GM03348 (cell line): ENCODE measurements around the gene ATG4D.
A peak's percentile ranks its signal among the peaks of the same experiment; 100 is the strongest.
"Not testable (repeated sequence)": the region's sequence is repeated elsewhere in the genome, so short reads cannot be mapped to it uniquely, and the experiment has no call there.

Experiments used
- DNase-seq: peaks from one replicate; pipeline ENCODE4 v3.0.0; 2012; ENCODE audit warnings: low spot score

Gene ATG4D

DNA sequence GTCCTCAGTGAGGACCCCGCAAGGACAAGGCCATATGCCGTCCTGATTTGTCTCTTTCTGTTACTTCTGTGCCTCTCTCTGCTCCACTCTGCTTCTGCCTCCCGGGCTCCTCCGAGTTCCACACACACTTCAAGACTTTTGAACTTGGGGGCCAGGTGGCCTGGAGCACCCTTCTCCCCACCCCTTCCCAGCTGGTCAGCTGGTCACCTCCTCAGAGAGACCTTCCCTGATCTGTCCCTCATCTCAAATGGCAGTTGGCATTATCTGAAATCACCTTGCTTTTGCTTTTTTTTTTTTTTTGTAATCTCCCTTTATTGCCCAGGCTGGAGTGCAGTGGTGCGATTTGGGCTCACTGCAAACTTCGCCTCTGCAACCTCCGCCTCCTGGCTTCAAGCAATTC, 24.3 kb upstream of the ATG4D start:
- DNase-seq = no peak

DNA sequence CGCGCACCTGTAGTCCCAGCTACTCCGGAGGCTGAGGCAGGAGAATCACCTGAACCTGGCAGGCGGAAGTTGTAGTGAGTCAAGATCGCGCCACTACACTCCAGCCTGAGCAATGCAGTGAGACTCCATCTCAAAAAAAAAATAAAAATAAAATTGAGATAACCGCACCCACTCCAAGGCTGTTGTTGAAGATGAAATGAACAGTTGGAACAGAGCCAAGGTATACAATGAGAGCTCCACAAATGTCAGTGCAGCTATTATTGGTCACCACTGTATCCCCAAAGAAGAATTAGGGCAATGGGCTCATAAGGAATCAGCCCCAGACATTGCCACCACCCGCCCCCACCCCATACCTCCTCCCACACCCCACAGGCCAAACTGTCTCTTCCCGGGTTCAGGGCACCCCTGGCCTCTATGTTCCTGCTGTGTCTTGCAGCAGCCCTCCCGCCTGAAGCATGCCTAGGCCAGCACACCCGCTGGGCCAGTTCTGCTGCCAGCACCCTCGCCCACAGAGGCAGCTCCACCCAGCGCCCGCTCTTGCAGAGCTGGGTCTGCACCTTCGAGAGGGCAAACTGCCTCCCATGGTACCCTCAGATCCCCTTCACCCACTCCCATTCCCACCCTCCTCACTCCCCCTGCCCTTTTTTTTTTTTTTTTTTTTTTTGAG, 22.9 kb upstream of the ATG4D start:
- no peak for DNase-seq

DNA sequence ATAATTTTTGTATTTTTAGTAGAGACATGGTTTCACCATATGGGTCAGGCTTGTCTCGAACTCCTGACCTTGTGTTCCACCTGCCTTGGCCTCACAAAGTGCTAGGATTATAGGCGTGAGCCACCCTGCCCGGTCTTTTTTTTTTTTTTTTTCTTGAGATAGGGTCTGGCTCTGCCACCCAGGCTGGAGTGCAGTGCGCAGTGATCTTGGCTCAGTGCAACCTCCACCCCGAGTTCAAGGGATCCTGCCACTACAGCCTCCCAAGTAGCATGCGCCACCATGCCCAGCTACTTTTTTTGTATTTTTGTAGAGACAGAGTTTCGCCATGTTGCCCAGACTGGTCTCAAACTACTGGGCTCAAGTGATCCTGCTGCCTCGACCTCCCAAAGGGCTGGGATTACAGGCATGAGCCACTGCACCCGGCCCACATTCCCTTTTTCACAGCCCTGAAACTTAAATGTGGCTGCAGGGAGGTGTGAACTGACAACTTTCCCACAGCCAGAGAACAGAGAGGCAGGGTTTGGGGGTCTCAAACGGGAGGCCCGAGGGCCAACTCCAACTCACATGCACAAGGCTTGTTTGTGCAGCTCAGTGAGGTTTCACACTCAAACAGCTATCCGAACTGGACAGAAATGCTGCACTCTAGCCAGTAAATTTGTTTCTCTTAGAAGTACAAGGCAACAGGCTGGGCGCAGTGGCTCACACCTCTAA, 22.1 kb upstream of the ATG4D start:
- DNase-seq = no peak

DNA sequence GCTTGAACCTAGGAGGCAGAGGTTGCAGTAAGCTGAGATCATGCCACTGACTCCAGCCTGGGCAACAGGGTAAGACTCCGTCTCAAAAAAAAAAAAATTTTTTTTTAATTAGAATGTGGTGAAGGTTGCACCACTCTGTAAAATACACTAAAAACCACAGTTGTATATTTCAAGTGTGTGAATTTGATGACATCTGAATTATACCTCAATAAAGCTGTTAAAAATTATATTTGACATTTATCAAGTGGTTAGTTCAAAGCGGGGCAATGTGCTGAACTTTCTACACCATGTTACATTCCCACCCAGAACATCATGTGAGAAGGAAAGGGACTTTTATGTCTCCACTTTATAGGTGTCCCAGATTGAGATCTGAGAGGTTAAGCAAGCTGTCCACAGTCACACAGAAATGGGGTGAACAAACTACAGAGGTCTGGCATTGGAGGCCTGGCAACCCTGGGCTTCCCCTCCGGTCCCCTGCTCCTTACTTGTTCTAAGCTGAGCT, 20.5 kb upstream of the ATG4D start:
- no peak for DNase-seq

DNA sequence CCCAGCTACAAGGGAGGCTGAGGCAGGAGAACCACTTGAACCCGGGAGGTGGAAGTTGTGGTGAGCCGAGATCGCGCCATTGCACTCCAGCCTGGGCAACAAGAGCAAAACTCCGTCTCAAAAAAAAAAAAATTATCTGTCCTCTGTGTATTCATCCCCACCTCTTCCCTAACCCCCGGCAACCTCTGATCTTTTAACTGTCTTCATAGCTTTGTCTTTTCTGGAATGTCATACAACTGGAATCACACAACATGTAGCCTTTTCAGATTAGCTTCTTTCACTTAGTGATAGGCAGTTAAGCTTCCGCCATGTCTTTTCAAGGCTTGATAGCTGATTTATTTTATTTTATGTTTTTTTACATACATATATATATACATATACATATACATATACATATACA, 18.1 kb upstream of the ATG4D start:
- no peak for DNase-seq

DNA sequence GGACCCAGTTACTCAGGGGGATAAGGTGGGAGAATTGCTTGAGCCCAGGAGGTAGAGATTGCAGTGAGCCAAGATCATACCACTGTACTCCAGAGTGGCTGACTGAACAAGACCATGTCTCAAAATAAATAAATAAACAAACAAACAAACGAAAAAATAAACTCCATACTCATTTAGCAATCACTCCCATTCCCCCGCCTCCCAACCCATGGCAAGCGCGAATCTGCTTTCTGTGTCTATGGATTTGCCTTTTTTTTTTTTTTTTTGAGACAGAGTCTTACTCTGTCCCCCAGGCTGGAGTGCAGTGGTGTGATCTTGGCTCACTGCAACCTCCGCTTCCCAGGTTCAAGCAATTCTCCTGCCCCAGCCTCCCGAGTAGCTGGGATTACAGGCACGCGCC, 16.8 kb upstream of the ATG4D start:
- not testable (repeated sequence) for DNase-seq

DNA sequence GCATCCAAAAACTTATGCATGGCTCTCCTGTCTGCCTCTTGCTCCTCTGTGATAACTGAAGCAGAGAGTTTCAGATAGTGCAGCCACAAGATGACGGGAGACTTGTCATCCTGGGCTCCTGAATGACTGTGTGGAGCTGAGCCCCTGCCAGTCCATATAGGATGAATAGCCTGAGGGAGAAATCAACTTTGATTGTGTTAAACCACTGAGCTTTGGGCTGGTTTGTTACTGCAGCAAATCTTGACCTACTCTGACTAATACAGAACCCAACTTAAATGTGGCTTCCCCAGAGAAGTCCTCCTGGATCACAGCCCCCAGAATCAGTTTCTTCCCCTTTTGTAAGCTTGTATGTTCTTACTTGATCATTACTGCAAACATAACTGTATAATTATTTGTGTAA, 11.2 kb upstream of the ATG4D start:
- DNase-seq = no peak

DNA sequence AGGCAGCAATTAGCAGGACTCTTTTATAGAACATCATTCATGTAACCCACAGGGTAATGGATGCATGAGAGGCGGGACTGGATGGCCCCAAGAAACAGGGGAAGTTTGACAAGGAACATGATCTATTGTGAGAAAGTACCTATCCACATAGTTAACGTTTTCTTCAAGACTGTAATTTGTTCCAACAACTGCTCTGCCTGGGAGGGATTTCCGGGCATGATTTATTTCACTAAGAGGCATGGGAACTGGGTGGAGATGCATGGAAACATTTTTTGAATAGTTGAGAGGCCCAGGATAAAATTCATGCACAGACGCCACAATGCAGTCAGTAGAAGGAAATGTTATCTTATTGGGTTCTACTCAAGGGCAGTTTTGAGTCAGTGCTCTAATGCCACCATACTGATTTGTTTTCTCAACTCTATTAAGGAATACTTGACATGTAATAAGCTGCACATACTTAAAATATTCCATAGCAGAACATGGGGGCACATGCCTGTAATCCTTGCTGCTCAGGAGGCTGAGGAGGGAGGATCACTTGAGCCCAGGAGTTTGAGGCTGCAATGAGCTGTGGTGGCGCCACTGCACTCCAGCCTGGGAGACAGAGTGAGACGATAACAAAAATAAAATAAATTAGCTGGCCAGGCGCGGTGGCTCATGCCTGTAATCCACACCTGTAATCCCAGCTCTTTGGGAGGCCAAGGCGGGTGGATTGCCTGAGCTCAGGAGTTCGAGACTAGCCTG, 9.9 kb upstream of the ATG4D start:
- peak; percentile 73 for DNase-seq

DNA sequence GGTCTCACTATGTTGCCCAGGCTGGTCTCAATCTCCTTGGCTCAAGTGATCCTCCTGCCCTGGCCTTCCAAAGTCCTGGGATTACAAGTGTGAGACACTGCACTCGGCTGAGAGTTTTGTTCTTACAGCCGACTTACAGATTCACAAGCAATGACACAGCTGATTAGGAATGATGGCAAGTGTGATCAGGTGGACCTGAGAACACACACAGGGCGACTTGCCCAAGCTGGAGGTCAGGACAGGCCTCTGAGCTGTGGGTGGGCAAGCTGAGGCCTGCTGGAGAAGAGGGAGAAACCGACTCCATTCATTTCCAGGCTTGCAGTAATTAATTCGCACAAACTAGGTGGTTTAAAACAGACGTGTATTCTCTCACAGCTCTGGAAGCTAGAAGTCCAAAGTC, 8.1 kb upstream of the ATG4D start:
- no peak for DNase-seq

DNA sequence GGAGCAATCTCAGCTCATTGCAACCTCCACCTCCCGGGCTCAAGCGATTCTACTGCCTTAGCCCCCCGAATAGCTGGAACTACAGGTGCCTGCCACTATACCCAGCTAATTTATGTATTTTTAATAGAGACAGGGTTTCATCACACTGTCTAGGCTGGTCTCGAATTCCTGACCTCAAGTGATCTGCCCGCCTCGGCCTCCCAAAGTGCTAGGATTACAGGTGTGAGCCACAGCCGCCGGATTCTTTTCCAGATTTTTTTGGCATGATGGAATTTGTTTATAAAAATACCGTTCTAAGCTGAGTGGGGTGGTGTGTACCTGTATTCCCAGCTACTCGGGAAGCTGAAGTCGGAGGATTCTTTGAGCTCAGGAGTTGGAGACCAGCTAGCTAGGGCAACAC, 6.0 kb upstream of the ATG4D start:
- no peak for DNase-seq

DNA sequence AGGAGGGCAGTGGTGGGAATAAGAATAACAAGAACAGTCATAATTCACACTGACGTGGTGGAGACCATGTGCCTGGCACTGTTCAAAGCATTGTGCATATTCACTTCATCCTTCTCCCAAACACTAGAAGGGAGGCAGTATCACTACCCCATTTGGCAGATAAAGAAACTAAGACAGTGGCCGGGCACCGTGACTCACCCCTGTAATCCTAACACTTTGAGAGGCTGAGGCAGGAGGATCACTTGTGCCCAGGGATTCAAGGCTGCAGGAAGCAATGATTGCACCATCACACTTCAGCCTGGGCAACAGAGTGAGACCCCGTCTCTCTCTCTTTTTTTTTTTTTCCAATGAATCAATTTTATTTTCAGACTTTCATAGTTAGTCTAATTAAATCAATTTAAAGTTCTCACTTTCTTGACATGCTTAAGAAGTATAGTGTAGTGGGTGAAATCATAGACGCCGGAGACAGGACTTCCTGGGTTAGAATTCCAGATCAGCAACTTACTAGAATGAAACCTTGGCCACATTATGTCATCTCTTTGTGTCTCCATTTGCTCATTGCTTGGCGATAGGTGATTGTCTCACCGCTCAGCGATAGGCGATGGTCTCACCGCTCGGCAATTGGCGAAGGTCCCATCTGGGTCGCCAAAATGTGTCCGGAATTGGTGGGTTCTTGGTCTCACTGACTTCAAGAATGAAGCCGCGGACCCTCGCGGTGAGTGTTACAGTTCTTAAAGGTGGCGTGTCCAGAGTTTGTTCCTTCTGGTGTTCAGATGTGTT, 5.3 kb upstream of the ATG4D start:
- DNase-seq = no peak

DNA sequence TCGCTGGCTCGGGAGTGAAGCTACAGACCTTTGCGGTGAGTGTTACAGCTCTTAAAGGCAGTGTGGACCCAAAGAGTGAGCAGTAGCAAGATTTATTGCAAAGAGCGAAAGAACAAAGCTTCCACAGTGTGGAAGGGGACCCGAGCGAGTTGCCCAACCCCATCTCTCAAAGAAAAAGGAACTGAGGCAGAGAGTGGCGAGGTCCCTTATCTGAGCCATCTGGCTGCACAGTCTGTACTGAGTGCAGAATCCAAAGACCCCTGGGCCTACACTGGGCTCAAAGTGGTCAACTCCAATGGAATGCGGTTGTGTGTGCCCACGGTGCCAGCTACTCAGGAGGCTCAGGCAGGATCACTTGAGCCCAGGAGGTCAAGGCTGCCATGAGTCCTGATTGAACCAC, 4.7 kb upstream of the ATG4D start:
- not testable (repeated sequence) for DNase-seq

DNA sequence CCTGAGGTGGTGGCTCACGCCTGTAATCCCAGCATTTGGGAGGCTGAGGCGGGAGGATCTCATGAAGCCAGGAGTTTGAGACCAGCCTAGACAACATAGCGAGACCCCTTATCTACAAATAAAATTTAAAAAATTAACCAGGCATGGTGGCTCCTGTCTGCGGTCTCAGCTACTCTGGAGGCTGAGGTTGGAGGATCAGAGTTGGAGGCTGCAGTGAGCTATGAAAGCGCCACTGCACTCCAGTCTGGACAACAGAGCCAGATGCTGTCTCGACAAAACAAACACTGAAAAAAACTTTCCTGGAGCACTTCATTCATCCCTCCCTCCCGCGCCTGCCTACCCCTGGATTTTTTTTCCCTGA, 665 bp upstream of the ATG4D start:
- DNase-seq = no peak

DNA sequence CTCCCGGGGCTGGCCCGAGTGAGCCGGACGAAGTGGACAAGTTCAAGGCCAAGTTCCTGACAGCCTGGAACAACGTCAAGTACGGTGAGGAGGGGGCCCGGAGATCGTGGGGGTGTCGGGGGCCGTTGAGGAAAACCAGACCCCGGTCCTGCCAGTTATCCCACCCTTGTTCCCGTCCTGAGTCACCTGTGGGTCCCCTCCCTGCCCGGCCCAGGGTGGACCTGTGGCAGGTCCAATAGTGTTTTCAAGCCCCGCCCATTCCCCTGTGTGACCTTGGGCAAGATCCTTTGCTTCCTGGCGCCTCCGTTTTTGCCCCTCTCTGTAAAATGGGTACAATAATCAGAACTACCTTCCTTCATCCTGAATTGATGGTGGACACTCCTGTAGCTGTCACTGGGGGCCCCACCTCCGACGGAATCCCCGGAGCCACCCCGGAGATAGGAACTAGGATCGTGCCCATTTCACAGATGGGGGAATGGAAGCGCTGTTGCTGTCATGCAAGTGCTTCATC, 593 bp downstream of the ATG4D start:
- no peak for DNase-seq

DNA sequence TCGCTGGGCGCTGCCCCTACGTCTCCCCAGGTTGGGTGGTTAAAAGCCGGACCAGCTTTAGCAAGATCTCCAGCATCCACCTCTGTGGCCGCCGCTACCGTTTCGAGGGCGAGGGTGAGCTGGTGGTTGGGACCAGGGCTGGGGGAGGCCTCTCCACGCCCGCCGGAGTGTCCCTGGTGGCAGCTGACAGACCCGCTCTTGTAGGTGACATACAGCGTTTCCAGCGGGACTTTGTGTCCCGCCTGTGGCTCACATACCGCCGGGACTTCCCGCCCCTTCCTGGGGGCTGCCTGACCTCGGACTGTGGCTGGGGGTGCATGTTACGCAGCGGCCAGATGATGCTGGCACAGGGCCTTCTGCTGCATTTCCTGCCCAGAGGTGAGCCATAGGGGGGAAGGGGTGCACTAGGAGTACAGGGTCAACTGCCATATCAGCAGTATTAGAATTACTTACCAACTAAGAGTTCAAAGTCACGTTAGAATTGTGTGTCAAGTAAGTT, 1.1 kb downstream of the ATG4D start:
- no peak for DNase-seq

DNA sequence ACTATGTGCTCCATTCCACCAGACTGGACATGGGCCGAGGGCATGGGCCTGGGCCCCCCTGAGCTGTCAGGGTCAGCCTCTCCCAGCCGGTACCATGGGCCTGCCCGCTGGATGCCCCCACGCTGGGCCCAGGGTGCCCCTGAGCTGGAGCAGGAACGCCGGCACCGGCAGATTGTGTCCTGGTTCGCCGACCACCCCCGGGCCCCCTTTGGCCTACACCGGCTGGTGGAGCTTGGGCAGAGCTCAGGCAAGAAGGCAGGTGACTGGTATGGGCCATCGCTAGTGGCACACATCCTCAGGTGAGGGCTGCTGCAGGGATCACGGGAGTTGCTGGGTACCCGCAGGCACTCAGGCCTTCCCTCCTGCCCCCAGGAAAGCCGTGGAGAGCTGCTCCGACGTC, 3.1 kb downstream of the ATG4D start:
- DNase-seq = no peak

DNA sequence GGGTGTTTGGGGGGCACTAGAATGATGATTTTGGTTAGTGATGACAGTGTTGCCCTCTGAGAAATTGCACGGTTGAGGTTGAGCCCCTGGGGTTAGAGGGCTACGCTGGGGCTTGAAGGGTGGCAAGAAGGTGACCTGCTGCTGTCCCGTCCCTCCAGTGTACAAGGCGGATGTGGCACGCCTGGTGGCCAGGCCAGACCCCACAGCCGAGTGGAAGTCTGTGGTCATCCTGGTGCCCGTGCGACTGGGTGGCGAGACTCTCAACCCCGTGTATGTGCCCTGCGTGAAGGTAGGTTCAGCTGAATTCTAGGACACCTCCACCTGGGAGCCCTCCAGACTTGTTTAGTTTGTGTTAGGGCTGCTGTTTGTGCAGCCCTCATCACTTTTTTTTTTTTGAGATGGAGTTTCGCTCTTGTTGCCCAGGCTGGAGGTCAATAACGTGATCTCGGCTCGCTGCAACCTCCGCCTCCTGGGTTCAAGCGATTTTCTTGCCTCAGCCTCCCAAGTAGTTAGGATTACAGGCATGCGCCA, 5.1 kb downstream of the ATG4D start:
- DNase-seq = no peak

DNA sequence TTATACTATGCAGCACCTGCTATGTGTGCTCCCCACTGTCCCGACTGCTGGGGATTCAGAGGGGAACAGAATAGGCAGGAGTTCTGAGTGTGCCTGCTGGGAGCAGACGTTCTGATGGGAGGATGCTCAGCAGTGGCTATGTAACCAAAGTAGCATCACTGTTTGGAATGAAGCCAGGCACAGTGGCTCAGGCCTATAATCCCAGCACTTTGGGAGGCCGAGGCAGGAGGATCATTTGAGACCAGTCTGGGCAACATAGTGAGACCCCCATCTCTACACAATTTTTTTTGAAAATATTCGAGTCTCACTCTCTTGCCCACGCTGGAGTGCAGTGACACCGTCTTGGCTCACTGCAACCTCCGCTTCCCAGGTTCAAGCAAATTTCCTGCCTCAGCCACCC, 6.0 kb downstream of the ATG4D start:
- DNase-seq = no peak

DNA sequence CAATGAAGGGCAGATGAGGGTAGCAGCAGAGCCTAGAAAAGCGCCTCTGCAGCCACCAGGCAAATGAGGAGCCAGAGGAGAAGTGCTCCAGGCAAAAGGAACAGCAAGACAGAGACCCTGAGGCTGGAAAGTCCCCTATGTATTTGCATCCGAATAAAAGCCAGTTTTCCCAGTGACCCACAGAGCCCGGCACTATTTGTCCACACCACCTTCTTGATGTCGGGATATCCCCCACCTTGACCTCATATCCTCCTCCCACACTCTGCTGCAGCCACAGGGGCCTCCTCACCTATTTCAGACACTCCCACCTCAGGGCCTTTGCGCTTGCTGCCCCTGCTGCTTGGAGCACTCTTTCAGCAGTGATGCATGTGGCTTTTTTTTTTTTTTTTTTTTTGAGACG, 6.6 kb downstream of the ATG4D start:
- DNase-seq = no peak

DNA sequence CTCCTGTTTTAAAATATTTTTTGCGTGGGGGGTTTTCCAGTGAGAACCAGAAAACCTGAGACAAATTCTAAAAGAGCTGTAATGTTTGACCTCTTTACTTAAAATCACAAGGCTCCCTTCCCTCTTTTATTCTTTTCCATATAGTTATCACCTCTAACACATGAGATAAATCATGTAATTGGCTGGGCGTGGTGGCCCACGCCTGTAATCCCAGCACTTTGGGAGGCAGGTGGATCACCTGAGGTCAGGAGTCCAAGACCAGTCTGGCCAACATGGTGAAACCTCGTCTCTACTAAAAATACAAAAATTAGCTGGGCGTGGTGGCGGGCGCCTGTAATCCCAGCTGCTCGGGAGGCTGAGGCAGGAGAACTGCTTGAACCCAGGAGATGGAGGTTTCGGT, 7.3 kb downstream of the ATG4D start:
- not testable (repeated sequence) for DNase-seq

DNA sequence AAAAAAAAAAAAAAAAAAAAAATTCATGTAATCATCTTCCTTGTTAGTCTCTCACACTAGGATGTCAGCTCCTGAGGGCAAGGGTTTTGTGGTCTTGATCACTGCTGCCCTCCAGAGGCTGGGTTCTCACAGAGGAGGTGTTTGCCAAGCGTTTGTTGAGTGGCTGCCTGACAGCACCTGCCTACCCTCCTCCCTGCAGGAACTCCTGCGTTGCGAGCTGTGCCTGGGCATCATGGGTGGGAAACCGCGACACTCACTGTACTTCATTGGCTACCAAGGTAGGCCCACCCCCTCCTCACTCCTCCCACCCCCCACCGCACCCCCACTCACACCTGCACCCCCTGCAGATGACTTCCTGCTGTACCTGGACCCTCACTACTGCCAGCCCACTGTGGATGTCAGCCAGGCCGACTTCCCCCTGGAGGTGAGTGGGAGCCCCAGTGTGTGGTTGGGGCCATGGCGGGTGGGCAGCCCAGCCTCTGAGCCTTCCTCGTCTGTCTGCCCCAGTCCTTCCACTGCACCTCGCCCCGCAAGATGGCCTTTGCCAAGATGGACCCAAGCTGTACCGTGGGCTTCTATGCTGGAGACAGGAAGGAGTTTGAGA, 8.1 kb downstream of the ATG4D start:
- peak; percentile 44 for DNase-seq
